NCI-H345 treated with DMSO at 0.1 percent for 48 hours (cell line): ENCODE results near the gene SLC12A9.

Experiments
- DNase-seq: peaks from one replicate; lab custom pipeline; 2025; ENCODE audit not compliant: unreplicated experiment; lab: John Stamatoyannopoulos, UW

The SLC12A9 gene

GRCh38 chr7:100882201-100882600 lies 29.7 kb downstream of the SLC12A9 start:
- DNase-seq, result no peak

- no peak for DNase-seq
These were observed 30.4 kb downstream of the SLC12A9 start for GRCh38 chr7:100882785-100883526.

- DNase-seq, result no peak
These were observed 32.4 kb downstream of the SLC12A9 start for GRCh38 chr7:100884736-100885439.

- DNase-seq, result no peak
These were observed 33.1 kb downstream of the SLC12A9 start for GRCh38 chr7:100885440-100886141.

GRCh38 chr7:100886142-100886935 lies 33.8 kb downstream of the SLC12A9 start:
- DNase-seq, result no peak

GRCh38 chr7:100886936-100887515 lies 34.5 kb downstream of the SLC12A9 start:
- DNase-seq, result no peak

GRCh38 chr7:100887516-100888290 lies 35.2 kb downstream of the SLC12A9 start:
- no peak for DNase-seq

- DNase-seq, result no peak
These were observed 35.9 kb downstream of the SLC12A9 start for GRCh38 chr7:100888291-100888987.

GRCh38 chr7:100888988-100889750 lies 36.7 kb downstream of the SLC12A9 start, which contains the start of gene UFSP1:
TSS of gene UFSP1 (minus strand) at chr7:100889715. CDS start at chr7:100889271, 444 bp downstream.
- no peak for DNase-seq

- no peak for DNase-seq
These were observed 38.4 kb downstream of the SLC12A9 start for GRCh38 chr7:100890653-100891567.

- no peak for DNase-seq
These were observed 39.2 kb downstream of the SLC12A9 start for GRCh38 chr7:100891568-100892247.

GRCh38 chr7:100892364-100893317 lies 40.1 kb downstream of the SLC12A9 start:
- no peak for DNase-seq

GRCh38 chr7:100893318-100893895 lies 40.9 kb downstream of the SLC12A9 start:
- DNase-seq, result no peak

- no peak for DNase-seq
These were observed 41.6 kb downstream of the SLC12A9 start for GRCh38 chr7:100893910-100894721.
